Activated CD8-positive, alpha-beta memory T cell treated with anti-CD3 and anti-CD28 coated beads for 1 hour (primary cell): ENCODE data around the gene HNRNPR.
"Not testable (repeated sequence)": the region's sequence is repeated elsewhere in the genome, so short reads cannot be mapped to it uniquely, and the experiment has no call there.

Experiments used
- DNase-seq, 2 donors: peaks; one replicate each; pipeline ENCODE4 v3.0.0-alpha.2; 2020; ENCODE audit warnings: low read depth in 1 of 2; ENCODE audit errors: extremely low read depth in 1 of 2

Gene HNRNPR

DNA sequence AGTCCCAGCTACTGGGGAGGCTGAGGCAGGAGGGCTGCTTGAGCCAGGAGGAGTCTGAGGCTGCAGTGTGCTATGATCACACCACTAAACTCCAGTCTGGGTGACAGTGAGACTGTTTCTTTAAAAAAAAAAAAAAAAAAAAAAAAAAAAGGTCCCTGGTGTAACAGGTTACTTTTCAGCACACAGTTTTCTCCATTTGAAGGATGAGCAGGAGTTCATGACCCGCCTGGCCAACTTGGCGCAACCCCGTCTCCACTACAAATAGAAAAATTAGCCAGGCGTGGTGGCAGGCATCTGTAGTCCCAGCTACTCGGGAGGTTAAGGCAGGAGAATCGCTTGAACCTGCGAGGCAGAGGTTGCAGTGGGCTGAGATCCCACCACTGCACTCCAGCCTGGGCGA lies 12.4 kb downstream of the HNRNPR start:
- DNase-seq, result no peak

DNA sequence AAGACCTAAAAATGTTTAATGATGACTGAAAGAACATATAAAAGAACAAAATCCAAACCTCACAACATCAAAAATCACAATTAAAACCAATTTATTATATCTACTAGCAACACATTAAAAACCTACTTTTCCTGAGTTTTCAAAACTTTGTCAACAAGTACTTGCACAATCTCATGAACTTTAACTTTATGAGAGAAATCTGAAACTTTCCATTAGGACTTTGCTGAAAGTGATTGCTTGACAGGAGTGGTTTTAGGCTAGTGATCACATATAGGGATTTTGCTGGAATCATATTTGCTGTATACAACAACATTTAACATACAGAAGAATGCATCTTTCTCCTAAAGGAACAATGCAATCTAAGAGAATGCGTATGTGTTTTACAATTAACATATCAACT lies 13.2 kb downstream of the HNRNPR start:
- no peak for DNase-seq

DNA sequence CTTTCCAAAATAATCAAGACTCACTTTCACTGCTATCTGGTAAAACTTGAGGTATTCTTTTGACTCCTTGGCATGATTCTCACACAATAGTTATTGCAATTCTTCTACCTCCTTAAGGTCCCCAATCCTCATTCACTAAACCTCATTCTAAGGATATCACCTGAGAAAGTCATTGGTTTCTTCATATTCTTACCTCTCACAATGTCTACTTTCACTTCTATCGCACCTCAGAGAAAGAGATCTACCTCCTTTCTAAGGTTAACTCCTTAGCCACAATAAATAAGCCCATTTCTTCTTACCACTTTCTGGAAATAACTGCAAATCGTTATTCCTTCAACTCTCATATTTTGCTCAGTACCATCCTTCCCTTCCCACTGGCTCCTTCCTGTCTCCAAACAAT lies 18.7 kb downstream of the HNRNPR start:
- no peak for DNase-seq

- no peak for DNase-seq
Observed at GRCh38 chr1:23322770-23323169, 21.3 kb downstream of the HNRNPR start.

DNA sequence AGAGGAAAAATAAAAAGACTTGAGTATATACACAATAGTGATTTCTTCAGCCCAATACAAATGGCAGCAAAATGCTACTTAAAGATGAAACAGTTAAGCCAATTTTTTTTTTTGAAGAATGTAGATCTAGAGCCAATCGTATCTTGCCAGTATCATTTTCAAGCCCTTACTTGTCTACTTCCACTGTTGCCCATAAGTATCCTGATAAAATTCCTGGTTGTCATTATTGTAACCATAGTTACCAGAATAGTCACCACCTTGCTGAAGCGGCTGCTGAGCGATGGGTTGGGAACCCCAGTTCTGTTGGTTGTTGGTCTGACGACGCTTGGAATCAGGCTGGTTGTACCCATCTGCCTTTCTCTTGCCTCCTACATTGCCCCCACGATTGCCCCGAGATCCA lies 33.8 kb downstream of the HNRNPR start:
- DNase-seq, result not testable (repeated sequence)

- DNase-seq, result no peak
Observed at GRCh38 chr1:23304140-23304620, 39.9 kb downstream of the HNRNPR start.

DNA sequence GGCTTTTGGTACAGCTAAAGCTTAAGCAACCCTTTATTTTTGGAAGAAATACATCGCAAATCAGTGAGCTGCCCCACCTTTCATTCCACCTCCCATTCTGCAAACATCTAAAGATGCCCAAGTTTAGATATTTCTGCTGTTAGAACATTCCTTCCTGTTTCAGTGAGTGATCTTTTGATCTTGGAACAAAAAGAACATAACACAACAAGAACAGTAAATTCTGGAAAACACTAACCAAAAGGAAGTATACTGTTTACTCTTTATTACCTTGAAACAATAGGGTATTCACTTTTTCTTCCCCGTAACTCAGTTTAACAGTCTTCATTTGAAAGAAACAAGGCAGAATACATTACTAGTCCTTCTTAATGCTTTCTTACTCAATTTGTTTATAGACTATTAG lies 40.6 kb downstream of the HNRNPR start:
- DNase-seq, result no peak

- DNase-seq, result no peak
Observed at GRCh38 chr1:23296931-23297330, 47.2 kb downstream of the HNRNPR start.

- DNase-seq, result no peak
Observed at GRCh38 chr1:23291706-23292105, 52.4 kb downstream of the HNRNPR start.

- no peak for DNase-seq
Observed at GRCh38 chr1:23290836-23291565, 53.1 kb downstream of the HNRNPR start.

DNA sequence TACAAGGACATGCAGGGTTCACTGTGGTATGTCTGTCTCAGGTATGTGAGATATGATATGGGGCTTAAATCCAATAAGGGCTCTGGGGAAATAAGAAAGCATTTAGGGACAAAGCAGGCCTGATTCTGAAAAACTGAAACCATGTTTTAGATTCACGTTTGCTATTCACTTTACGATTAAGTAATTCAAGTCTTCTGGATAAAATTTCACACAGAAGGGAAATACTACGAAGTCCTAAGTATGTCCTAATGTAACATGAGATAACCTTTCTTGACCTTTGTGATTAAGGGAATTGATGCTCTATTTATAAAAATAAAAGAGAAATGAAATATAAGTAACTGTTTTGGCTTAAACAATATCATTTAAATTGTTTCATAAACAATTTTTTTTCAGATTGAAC lies 55.4 kb downstream of the HNRNPR start:
- DNase-seq, result no peak

DNA sequence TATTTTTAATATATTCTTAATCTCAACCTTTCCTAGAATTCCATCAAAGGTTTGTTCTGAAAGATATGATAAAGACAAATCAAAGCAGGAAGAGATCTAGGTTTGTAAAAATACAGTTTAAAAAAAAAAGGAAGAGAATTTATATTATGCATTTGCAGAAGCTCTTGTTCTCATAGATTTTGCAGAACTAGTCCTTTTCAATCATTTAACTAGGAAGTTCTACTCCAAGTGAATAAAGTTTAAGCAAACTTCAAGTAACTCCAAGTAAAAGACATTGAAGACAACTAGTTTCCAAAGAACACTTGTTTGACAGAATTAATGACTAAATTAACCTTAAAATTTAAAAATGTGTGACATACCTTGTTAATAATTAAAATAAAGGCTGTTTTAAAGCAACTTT lies 55.9 kb downstream of the HNRNPR start:
- no peak for DNase-seq

GRCh38 chr1:23286401-23286800 lies 57.7 kb downstream of the HNRNPR start:
- no peak for DNase-seq

- no peak for DNase-seq
Observed at GRCh38 chr1:23283667-23284602, 60.1 kb downstream of the HNRNPR start.

- no peak for DNase-seq
Observed at GRCh38 chr1:23282957-23283356, 61.1 kb downstream of the HNRNPR start.

DNA sequence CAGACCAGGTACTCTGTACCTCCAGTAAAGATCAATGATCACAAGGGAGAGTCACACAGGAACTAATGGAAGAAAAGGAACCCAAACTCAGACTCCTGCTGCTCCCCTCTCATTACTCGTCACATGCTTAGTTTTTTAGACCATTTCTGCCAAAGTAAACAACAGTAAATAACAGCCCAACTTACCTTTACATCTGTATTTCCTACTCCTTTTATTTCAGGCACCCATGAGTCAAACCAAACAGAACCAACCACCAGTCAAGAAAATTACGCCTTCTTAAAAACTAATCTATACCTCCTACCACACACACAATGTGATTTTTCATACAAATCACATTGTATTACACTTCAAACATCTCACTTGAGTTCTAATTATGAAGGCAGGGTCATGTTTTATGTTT lies 65.4 kb downstream of the HNRNPR start:
- no peak for DNase-seq

DNA sequence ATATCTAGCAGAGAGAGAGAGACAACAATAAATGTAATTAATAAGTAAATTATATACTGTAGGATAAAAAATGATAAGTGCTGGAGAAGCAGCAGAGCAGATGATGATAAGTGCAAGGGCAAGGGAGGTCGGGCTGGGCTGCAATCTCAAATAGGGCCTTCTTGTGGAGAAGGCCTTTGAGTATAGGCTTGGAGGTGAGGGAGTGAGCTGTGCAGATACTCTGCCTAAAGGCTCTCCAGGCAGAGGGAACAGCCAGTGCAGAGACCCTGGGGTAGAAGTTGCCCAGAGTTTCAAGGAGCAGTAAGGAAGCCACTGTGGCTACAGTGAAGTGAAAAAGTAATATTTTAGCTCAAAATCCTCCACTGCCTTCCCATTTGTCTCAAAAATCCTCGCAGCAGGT lies 67.6 kb downstream of the HNRNPR start:
- no peak for DNase-seq

- no peak for DNase-seq
Observed at GRCh38 chr1:23274134-23274505, 70.0 kb downstream of the HNRNPR start.

GRCh38 chr1:23273450-23274133 lies 70.5 kb downstream of the HNRNPR start:
- no peak for DNase-seq

DNA sequence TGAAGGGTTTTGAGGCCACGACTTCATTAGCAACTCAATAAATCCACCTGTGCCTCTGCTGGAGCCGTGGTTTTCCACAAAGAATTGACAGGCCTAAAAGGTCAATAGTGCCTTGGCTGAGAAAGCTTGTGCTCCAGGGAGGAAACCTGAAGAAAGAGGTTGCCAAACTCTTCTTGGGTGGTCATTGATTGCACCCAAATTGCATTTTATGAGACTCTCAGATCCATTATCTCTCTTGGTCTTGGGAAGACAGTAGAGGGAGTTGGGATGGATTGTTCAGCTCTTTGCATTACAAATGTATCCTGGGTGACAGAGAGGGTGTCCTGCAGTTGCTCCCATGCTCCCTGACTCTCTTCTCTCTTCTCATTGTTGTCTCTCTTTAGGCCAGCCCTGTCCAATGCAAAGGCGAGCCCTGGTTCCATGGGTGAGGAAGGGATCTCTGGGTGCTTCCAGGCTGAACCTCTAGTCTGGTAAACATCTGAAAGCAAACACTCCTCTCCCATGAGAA lies 80.7 kb downstream of the HNRNPR start:
- DNase-seq, result no peak

- not testable (repeated sequence) for DNase-seq
Observed at GRCh38 chr1:23258082-23258481, 86.0 kb downstream of the HNRNPR start.
